B cell (primary cell): ENCODE results near the gene PHRF1.

ENCODE experiments used
- CTCF ChIP-seq: fragments of 200-600 bp; IDR thresholded peaks from one replicate; pipeline ENCODE4 v1.8.0; 2022; ENCODE audit warnings: antibody characterized with exemption, mild to moderate bottlenecking
- EZH2 ChIP-seq: IDR thresholded peaks from 2 replicates; pipeline ENCODE4 v1.6.1; 2012; ENCODE audit warnings: borderline replicate concordance, low read depth, mild to moderate bottlenecking, moderate library complexity, low read length; ENCODE audit not compliant: insufficient read depth, poor library complexity, severe bottlenecking

- TF ChIP-seq EZH2 (no peak), CTCF (no peak)
These were observed 52.9 kb downstream of the PHRF1 start for GRCh38 chr11:629237-629583.
